HepG2 (cell line): ENCODE results near the gene PIK3C3. TPM values are rescaled to one million over a fixed set of nuclear protein-coding genes. Genes with fewer than 3 reads are reported as not detected.

ENCODE experiments used
- AGO2 ChIP-seq: fragments of 200-400 bp; formaldehyde crosslinking; optimal IDR thresholded peaks from 2 replicates; pipeline ENCODE3; 2017; ENCODE audit warnings: mild to moderate bottlenecking, low read depth, low read length, moderate library complexity
- CREM ChIP-seq, 2 experiments: sonication (generic) in 1 of 2; formaldehyde crosslinking in 1 of 2; IDR thresholded peaks; 2 replicates each; pipeline versions ENCODE4 v1.4.0 to v1.6.1; 2016 to 2020; ENCODE audit warnings: antibody characterized with exemption in 1 of 2, mild to moderate bottlenecking in 1 of 2, missing genetic modification reagents in 1 of 2
- FOXM1 ChIP-seq: sonication (generic); formaldehyde crosslinking; IDR thresholded peaks from 2 replicates; pipeline ENCODE4 v1.5.0; 2020; ENCODE audit warnings: missing genetic modification reagents
- KAT8 ChIP-seq: IDR thresholded peaks from 2 replicates; pipeline ENCODE4 v1.6.1; 2016; ENCODE audit warnings: missing genetic modification reagents, missing compliant biosample characterization
- KLF16 ChIP-seq, 2 experiments: sonication (generic) in 1 of 2; formaldehyde crosslinking in 1 of 2; IDR thresholded peaks; 2 replicates each; pipeline versions ENCODE4 v1.6.1 to v1.8.0; 2016 to 2023; ENCODE audit warnings: missing genetic modification reagents in 2 of 2, missing compliant biosample characterization in 1 of 2
- MBNL3 ChIP-seq: fragments of 250-450 bp; sonication (Bioruptor Pico); conservative IDR thresholded peaks from 2 replicates; pipeline ENCODE4 v1.8.0; 2022; ENCODE audit warnings: mild to moderate bottlenecking, inconsistent platforms
- PATZ1 ChIP-seq: sonication (generic); formaldehyde crosslinking; IDR thresholded peaks from 2 replicates; pipeline ENCODE4 v1.4.0; 2020; ENCODE audit warnings: missing genetic modification reagents
- SNAI1 ChIP-seq: sonication (generic); formaldehyde crosslinking; IDR thresholded peaks from 2 replicates; pipeline ENCODE4 v1.5.0; 2020; ENCODE audit warnings: mild to moderate bottlenecking, missing genetic modification reagents, borderline replicate concordance
- STAT6 ChIP-seq: sonication (generic); formaldehyde crosslinking; IDR thresholded peaks from 2 replicates; pipeline ENCODE4 v1.4.0; 2020; ENCODE audit warnings: missing genetic modification reagents, mild to moderate bottlenecking, borderline replicate concordance
- ZBTB43 ChIP-seq: sonication (generic); formaldehyde crosslinking; conservative IDR thresholded peaks from 2 replicates; pipeline ENCODE4 v1.4.0; 2020; ENCODE audit warnings: missing genetic modification reagents
- ZFP62 ChIP-seq: sonication (generic); formaldehyde crosslinking; IDR thresholded peaks from 2 replicates; pipeline ENCODE4 v1.4.0; 2020; ENCODE audit warnings: missing genetic modification reagents
- ZIK1 ChIP-seq: sonication (generic); formaldehyde crosslinking; IDR thresholded peaks from 2 replicates; pipeline ENCODE4 v1.5.0; 2020; ENCODE audit warnings: mild to moderate bottlenecking, low read depth, missing genetic modification reagents, borderline replicate concordance
- ZNF263 ChIP-seq: sonication (generic); formaldehyde crosslinking; IDR thresholded peaks from 2 replicates; pipeline ENCODE4 v1.4.0; 2020; ENCODE audit warnings: missing genetic modification reagents
- ZNF335 ChIP-seq: sonication (generic); formaldehyde crosslinking; IDR thresholded peaks from 2 replicates; pipeline ENCODE4 v1.4.0; 2020; ENCODE audit warnings: missing genetic modification reagents
- ZNF414 ChIP-seq: sonication (generic); formaldehyde crosslinking; IDR thresholded peaks from 2 replicates; pipeline ENCODE4 v1.5.0; 2020; ENCODE audit warnings: missing genetic modification reagents
- ZNF530 ChIP-seq: sonication (generic); formaldehyde crosslinking; IDR thresholded peaks from 2 replicates; pipeline ENCODE4 v1.5.0; 2020; ENCODE audit warnings: low read depth, mild to moderate bottlenecking, missing genetic modification reagents
- ZNF549 ChIP-seq: sonication (generic); formaldehyde crosslinking; IDR thresholded peaks from 2 replicates; pipeline ENCODE4 v1.5.0; 2020; ENCODE audit warnings: missing genetic modification reagents
- ZNF704 ChIP-seq: sonication (generic); formaldehyde crosslinking; IDR thresholded peaks from 2 replicates; pipeline ENCODE4 v1.8.1; 2023; ENCODE audit warnings: mild to moderate bottlenecking, inconsistent platforms, moderate library complexity, missing genetic modification reagents, borderline replicate concordance
- ZNF777 ChIP-seq: sonication (generic); formaldehyde crosslinking; IDR thresholded peaks from 2 replicates; pipeline ENCODE4 v1.4.0; 2020; ENCODE audit warnings: missing genetic modification reagents
- ZNF782 ChIP-seq: sonication (generic); formaldehyde crosslinking; IDR thresholded peaks from 2 replicates; pipeline ENCODE4 v1.4.0; 2020; ENCODE audit warnings: missing genetic modification reagents, mild to moderate bottlenecking, borderline replicate concordance
- ZNF841 ChIP-seq: sonication (generic); formaldehyde crosslinking; IDR thresholded peaks from 2 replicates; pipeline ENCODE4 v1.8.1; 2023; ENCODE audit warnings: missing genetic modification reagents, borderline replicate concordance
- polyA plus RNA-seq, 8 experiments: library from polyadenylated mRNA; depleted of rRNA in 3 of 8; stranded (reverse) in 7 of 8; unstranded in 1 of 8; fragments of >200 nt; fragmentation: Illumina TruSeq in 4 of 8; extraction: Trizol in 4 of 8; gene quantifications; 2 replicates each; pipeline versions ENCODE4 v1.2.1 to v1.2.3, GENCODE V29; 2011 to 2016; ENCODE audit warnings: low read depth in 4 of 8, missing spikeins in 1 of 8, mixed read lengths in 1 of 8; ENCODE audit not compliant: insufficient read depth in 1 of 8
- total RNA-seq, 5 experiments: library from RNA; depleted of rRNA; stranded (reverse); fragments of >200 nt; fragmentation: Illumina TruSeq; extraction: Trizol; gene quantifications; 2 replicates each; pipeline ENCODE4 v1.2.3, GENCODE V29; 2016; ENCODE audit warnings: low read depth in 1 of 5

Gene PIK3C3
- total and polyA plus RNA-seq, 2 of the 13 experiments (the other 11 are each of a cell fraction or from before 2014, with no cell fraction given): 42.8 to 46.4 TPM

- TF ChIP-seq STAT6 (no peak), ZBTB43 (CRISPR knock-in tag) (no peak), KAT8 (peak; percentile 23; the same call in 1 of the 2 replicates), ZFP62 (CRISPR knock-in tag) (no peak), AGO2 (no peak), SNAI1 (CRISPR knock-in tag) (no peak), ZNF841 (CRISPR knock-in tag) (no peak), KLF16 (CRISPR knock-in tag; IDR thresholded peaks at IDR 0.05) (no peak), ZNF704 (no peak), FOXM1 (CRISPR knock-in tag) (no peak), MBNL3 (CRISPR knock-in tag) (no peak), ZIK1 (CRISPR knock-in tag) (no peak), ZNF414 (CRISPR knock-in tag) (no peak), ZNF782 (CRISPR knock-in tag) (no peak), ZNF777 (CRISPR knock-in tag) (no peak), ZNF263 (CRISPR knock-in tag) (no peak), PATZ1 (CRISPR knock-in tag) (no peak), ZNF530 (CRISPR knock-in tag) (no peak), CREM (IDR thresholded peaks at IDR 0.05) (peak; percentile 39; the same call in 1 of the 2 replicates), CREM (CRISPR knock-in tag; IDR thresholded peaks at IDR 0.05) (no peak), ZNF335 (no peak), ZNF549 (CRISPR knock-in tag) (no peak)
Measured at GRCh38 chr18:42112657-42113420, 157.8 kb downstream of the PIK3C3 start (continued).
